Measurements from ENCODE around the gene PRKRA.
A peak's percentile ranks its signal among the peaks of the same experiment; 100 is the strongest.
"Not testable (repeated sequence)": the region's sequence is repeated elsewhere in the genome, so short reads cannot be mapped to it uniquely, and the experiment has no call there.

The PRKRA gene

DNA sequence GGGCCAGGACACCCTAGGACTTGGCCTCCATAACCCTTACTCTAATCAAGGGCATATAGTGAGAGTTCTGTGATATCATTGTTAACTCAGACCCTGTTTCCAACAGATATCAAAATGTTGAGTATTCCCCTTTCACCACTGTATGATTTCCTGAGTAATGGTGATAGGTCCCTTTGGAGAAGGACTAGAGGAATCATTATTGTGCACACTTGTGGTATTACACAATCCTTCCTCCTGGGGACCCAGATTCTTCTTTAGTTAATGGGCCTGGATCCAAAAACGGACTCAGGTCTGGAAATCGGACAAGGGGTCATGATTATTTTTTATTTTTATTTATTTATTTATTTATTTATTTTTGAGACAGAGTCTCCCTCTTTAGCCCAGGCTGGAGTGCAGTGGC lies 23.5 kb downstream of the PRKRA start:
- no CpG with 5 or more reads among the region's 2 CpGs for WGBS (ENCODE audit: insufficient coverage)
- peaks cover 2 to 26% (median 5%) of the 10 kb centered on the region in 5 experiments for H3K9me3 ChIP-seq (ENCODE audit: control extremely low read depth in 1 of 5, control insufficient read depth in 4 of 5, insufficient read depth in 2 of 5, low read depth in 1 of 5, low read length in 4 of 5)
- ChIA-PET POLR2A (no interaction called here), CTCF (interaction anchor here (1.5 to 4.2 kb wide), 4 partner anchors 9 to 30 kb away, joined by 3 to 20 read pairs (median 6); no protein-coding TSS in a partner anchor)
- no peak for DNase-seq
- no peaks in the 10 kb centered on the region for H3K4me1 ChIP-seq (ENCODE audit: control extremely low read depth in 1 of 4, control insufficient read depth in 4 of 4, insufficient read depth in 4 of 4, low read length in 3 of 4)
- H3K27me3 ChIP-seq (replicated peaks in 2 of 5; ENCODE audit: control insufficient read depth in 4 of 5, insufficient read depth in 5 of 5, low read length in 4 of 5) = no peaks in the 10 kb centered on the region
- H3K27ac ChIP-seq (ENCODE audit: insufficient read depth in 1 of 2, low read depth in 1 of 2, low read length in 2 of 2, poor library complexity in 1 of 2, severe bottlenecking in 2 of 2) = no peak overlapping the region
- peaks cover 20 to 78% (median 56%) of the 10 kb centered on the region in 4 experiments for H3K36me3 ChIP-seq (ENCODE audit: control insufficient read depth in 4 of 4, insufficient read depth in 4 of 4, low read length in 3 of 4)
- H3K4me3 ChIP-seq (ENCODE audit: control insufficient read depth in 1 of 7, extremely low read depth in 1 of 7, insufficient read depth in 4 of 7, low read depth in 2 of 7, low read length in 6 of 7) = no peak overlapping the region

DNA sequence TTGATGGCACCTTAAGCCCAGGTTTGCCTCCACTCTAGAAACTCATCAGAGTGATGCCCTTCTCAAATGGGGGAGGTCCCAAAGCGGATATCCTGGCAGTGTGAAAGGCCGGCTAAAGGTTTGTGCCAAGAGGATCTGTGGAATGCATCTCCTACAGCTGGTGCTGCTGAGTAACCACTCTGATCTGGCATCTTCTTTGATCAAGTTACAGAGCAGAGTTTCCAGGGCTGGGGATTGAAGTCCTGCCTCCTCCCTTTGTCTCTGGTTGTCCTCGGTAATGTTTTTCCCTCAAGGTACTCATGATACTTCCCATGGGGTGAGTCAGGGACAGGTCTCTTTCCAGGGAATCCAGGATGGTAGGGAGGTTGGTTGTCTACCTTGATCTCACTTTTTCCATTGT lies 24.6 kb downstream of the PRKRA start:
- 97% methylated on average over 3 of the region's 3 CpGs for WGBS (ENCODE audit: insufficient coverage)
- ChIA-PET CTCF (interaction anchor here (4.2 kb wide), 1 partner anchor 13 kb away, joined by 20 read pairs; no protein-coding TSS in a partner anchor), POLR2A (no interaction called here)
- Histone ChIP-seq H3K4me1 (ENCODE audit: control extremely low read depth in 1 of 4, control insufficient read depth in 4 of 4, insufficient read depth in 4 of 4, low read length in 3 of 4) (no peaks in the 10 kb centered on the region), H3K36me3 (ENCODE audit: control insufficient read depth in 4 of 4, insufficient read depth in 4 of 4, low read length in 3 of 4) (peaks cover 17 to 74% (median 58%) of the 10 kb centered on the region in 4 experiments), H3K9me3 (ENCODE audit: control extremely low read depth in 1 of 5, control insufficient read depth in 4 of 5, insufficient read depth in 2 of 5, low read depth in 1 of 5, low read length in 4 of 5) (peaks cover 2 to 30% (median 5%) of the 10 kb centered on the region in 5 experiments), H3K4me3 (ENCODE audit: control insufficient read depth in 1 of 7, extremely low read depth in 1 of 7, insufficient read depth in 4 of 7, low read depth in 2 of 7, low read length in 6 of 7) (no peak overlapping the region), H3K27ac (ENCODE audit: insufficient read depth in 1 of 2, low read depth in 1 of 2, low read length in 2 of 2, poor library complexity in 1 of 2, severe bottlenecking in 2 of 2) (no peak overlapping the region), H3K27me3 (replicated peaks in 2 of 5; ENCODE audit: control insufficient read depth in 4 of 5, insufficient read depth in 5 of 5, low read length in 4 of 5) (no peaks in the 10 kb centered on the region)
- DNase-seq = no peak

DNA sequence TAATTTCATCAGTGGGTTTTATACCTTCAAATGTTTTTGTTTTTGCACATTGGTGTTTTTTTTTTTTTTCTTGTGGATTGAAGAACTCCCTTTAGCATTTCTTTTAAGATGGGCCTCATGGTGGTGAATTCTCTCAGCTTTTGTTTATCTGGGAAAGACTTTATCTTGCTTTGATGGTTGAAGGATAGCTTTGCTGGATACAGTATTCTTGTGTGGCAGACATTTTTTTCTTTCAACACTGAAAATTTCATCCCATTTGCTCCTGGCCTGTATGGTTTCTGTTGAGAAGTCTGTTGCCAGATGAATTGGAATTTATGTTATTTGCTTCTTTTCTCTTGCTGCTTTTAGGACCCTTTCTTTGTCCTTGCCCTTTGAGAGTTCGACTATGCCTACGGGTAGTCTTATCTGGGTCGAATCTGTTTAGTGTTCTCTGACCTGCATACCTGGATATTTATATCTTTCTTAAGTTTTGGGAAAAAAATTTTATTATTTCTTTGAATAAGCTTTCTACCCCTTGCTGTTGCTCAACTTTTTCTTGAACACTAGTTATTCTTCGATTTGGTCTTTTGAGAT lies 25.6 kb downstream of the PRKRA start:
- ChIA-PET POLR2A (no interaction called here), CTCF (interaction anchor here (4.2 kb wide), 1 partner anchor 11 kb away, joined by 20 read pairs; no protein-coding TSS in a partner anchor)
- Histone ChIP-seq H3K27me3 (replicated peaks in 2 of 5; ENCODE audit: control insufficient read depth in 4 of 5, insufficient read depth in 5 of 5, low read length in 4 of 5) (no peaks in the 10 kb centered on the region), H3K4me1 (ENCODE audit: control extremely low read depth in 1 of 4, control insufficient read depth in 4 of 4, insufficient read depth in 4 of 4, low read length in 3 of 4) (peaks cover 0 to 4% (median 0%) of the 10 kb centered on the region in 4 experiments), H3K9me3 (ENCODE audit: control extremely low read depth in 1 of 5, control insufficient read depth in 4 of 5, insufficient read depth in 2 of 5, low read depth in 1 of 5, low read length in 4 of 5) (peaks cover 2 to 30% (median 5%) of the 10 kb centered on the region in 5 experiments), H3K27ac (ENCODE audit: insufficient read depth in 1 of 2, low read depth in 1 of 2, low read length in 2 of 2, poor library complexity in 1 of 2, severe bottlenecking in 2 of 2) (no peak overlapping the region), H3K4me3 (ENCODE audit: control insufficient read depth in 1 of 7, extremely low read depth in 1 of 7, insufficient read depth in 4 of 7, low read depth in 2 of 7, low read length in 6 of 7) (no peak overlapping the region), H3K36me3 (ENCODE audit: control insufficient read depth in 4 of 4, insufficient read depth in 4 of 4, low read length in 3 of 4) (peaks cover 18 to 68% (median 54%) of the 10 kb centered on the region in 4 experiments)
- no peak for DNase-seq
- WGBS (ENCODE audit: insufficient coverage) = no CpG with 5 or more reads among the region's 4 CpGs

DNA sequence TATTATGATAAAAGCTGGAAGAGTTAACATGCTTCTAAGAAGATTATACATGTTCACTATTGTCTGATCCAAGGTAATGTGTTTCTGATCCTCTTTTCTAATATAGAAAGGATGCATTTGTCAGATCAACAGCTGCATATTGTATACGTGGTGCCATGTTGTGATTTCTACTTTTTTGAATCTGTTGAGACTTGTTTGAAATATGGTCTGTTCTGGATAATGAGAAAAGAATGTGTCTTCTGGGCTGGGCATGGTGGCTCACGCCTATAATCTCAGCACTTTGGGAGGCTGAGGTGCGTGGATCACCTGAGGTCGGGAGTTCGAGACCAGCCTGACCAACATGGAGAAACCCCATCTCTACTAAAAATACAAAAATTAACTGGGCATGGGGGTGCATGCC lies 27.2 kb downstream of the PRKRA start:
- H3K4me3 ChIP-seq (ENCODE audit: control insufficient read depth in 1 of 7, extremely low read depth in 1 of 7, insufficient read depth in 4 of 7, low read depth in 2 of 7, low read length in 6 of 7); DNase-seq; H3K27ac ChIP-seq (ENCODE audit: insufficient read depth in 1 of 2, low read depth in 1 of 2, low read length in 2 of 2, poor library complexity in 1 of 2, severe bottlenecking in 2 of 2); H3K4me1 ChIP-seq (ENCODE audit: control extremely low read depth in 1 of 4, control insufficient read depth in 4 of 4, insufficient read depth in 4 of 4, low read length in 3 of 4); H3K27me3 ChIP-seq (replicated peaks in 2 of 5; ENCODE audit: control insufficient read depth in 4 of 5, insufficient read depth in 5 of 5, low read length in 4 of 5); POLR2A ChIA-PET: not testable (repeated sequence)
- H3K9me3 ChIP-seq (ENCODE audit: control extremely low read depth in 1 of 5, control insufficient read depth in 4 of 5, insufficient read depth in 2 of 5, low read depth in 1 of 5, low read length in 4 of 5) = peaks cover 2 to 30% (median 5%) of the 10 kb centered on the region in 5 experiments
- CTCF ChIA-PET = interaction anchor here (1.2 to 13.7 kb wide), 2 partner anchors 9 to 25 kb away, joined by 5 to 278 read pairs; no protein-coding TSS in a partner anchor
- H3K36me3 ChIP-seq (ENCODE audit: control insufficient read depth in 4 of 4, insufficient read depth in 4 of 4, low read length in 3 of 4) = peaks cover 11 to 53% (median 40%) of the 10 kb centered on the region in 4 experiments
- 100% methylated on average over 3 of the region's 5 CpGs for WGBS (ENCODE audit: insufficient coverage)

DNA sequence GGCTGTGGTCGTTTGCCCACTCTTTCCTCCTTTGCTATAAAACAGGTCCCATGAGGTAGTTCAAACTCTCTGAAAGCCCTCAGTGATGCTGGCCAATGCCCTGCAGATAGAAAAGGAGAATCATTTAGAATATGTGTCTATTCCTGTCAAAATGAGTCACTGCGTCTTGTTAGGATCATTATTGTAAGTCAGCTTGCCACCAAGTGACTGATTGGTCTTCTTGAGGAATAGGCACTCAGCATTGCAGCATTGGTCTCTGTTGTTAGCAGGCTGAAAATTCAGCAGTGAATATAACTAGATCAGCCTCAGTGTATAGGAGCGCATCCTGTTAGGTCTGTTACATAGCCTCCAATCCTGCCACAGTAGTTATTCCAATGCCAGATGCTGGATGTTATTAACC lies 28.9 kb downstream of the PRKRA start:
- no peak for DNase-seq
- ChIA-PET CTCF (interaction anchor here (1.0 to 13.7 kb wide), 2 partner anchors 8 to 24 kb away, joined by 3 to 278 read pairs; no protein-coding TSS in a partner anchor), POLR2A (no interaction called here)
- no peak overlapping the region for H3K4me3 ChIP-seq (ENCODE audit: control insufficient read depth in 1 of 7, extremely low read depth in 1 of 7, insufficient read depth in 4 of 7, low read depth in 2 of 7, low read length in 6 of 7)
- peaks cover 2 to 30% (median 5%) of the 10 kb centered on the region in 5 experiments for H3K9me3 ChIP-seq (ENCODE audit: control extremely low read depth in 1 of 5, control insufficient read depth in 4 of 5, insufficient read depth in 2 of 5, low read depth in 1 of 5, low read length in 4 of 5)
- peaks cover 14 to 38% (median 30%) of the 10 kb centered on the region in 4 experiments for H3K36me3 ChIP-seq (ENCODE audit: control insufficient read depth in 4 of 4, insufficient read depth in 4 of 4, low read length in 3 of 4)
- peaks cover 0 to 5% (median 0%) of the 10 kb centered on the region in 4 experiments for H3K4me1 ChIP-seq (ENCODE audit: control extremely low read depth in 1 of 4, control insufficient read depth in 4 of 4, insufficient read depth in 4 of 4, low read length in 3 of 4)
- 96% methylated on average over 2 of the region's 3 CpGs for WGBS (ENCODE audit: insufficient coverage)
- no peak overlapping the region for H3K27ac ChIP-seq (ENCODE audit: insufficient read depth in 1 of 2, low read depth in 1 of 2, low read length in 2 of 2, poor library complexity in 1 of 2, severe bottlenecking in 2 of 2)
- no peaks in the 10 kb centered on the region for H3K27me3 ChIP-seq (replicated peaks in 2 of 5; ENCODE audit: control insufficient read depth in 4 of 5, insufficient read depth in 5 of 5, low read length in 4 of 5)

DNA sequence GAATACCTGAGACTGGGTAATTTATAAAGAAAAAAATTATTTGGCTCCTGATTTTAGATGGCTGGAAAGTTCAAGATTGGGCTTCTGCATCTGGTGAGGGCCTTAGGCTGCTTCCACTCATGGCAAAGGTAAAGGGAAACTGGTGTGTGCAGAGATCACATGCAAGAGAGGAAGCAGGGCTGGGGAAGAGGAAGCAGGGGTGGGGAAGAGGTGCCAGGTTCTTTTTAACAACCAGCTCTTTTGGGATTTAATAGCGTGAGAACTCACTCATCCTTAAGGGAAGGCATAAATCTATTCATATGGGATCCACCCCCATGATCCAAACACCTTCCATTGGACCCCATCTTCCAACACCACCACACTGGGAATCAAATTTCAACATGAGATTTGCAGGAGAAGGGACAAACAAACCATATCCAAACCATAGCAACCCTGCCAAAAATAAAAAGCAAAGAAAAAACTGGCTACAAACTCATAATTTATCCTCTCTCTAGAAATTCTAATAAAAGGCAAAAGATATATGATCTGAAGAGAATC lies 30.4 kb downstream of the PRKRA start:
- no peak overlapping the region for H3K27ac ChIP-seq (ENCODE audit: insufficient read depth in 1 of 2, low read depth in 1 of 2, low read length in 2 of 2, poor library complexity in 1 of 2, severe bottlenecking in 2 of 2)
- H3K9me3 ChIP-seq (ENCODE audit: control extremely low read depth in 1 of 5, control insufficient read depth in 4 of 5, insufficient read depth in 2 of 5, low read depth in 1 of 5, low read length in 4 of 5) = peaks cover 0 to 20% (median 3%) of the 10 kb centered on the region in 5 experiments
- H3K27me3 ChIP-seq (replicated peaks in 2 of 5; ENCODE audit: control insufficient read depth in 4 of 5, insufficient read depth in 5 of 5, low read length in 4 of 5) = no peaks in the 10 kb centered on the region
- H3K4me1 ChIP-seq (ENCODE audit: control extremely low read depth in 1 of 4, control insufficient read depth in 4 of 4, insufficient read depth in 4 of 4, low read length in 3 of 4) = peaks cover 0 to 5% (median 1%) of the 10 kb centered on the region in 4 experiments
- WGBS (ENCODE audit: insufficient coverage) = no CpG with 5 or more reads among the region's 1 CpG
- no peak overlapping the region for H3K4me3 ChIP-seq (ENCODE audit: control insufficient read depth in 1 of 7, extremely low read depth in 1 of 7, insufficient read depth in 4 of 7, low read depth in 2 of 7, low read length in 6 of 7)
- peaks cover 7 to 26% (median 20%) of the 10 kb centered on the region in 4 experiments for H3K36me3 ChIP-seq (ENCODE audit: control insufficient read depth in 4 of 4, insufficient read depth in 4 of 4, low read length in 3 of 4)
- ChIA-PET POLR2A (no interaction called here), CTCF (interaction anchor here (0.6 to 13.7 kb wide), 7 partner anchors 8 to 291 kb away, joined by 3 to 278 read pairs (median 4); no protein-coding TSS in a partner anchor)
- DNase-seq = no peak

DNA sequence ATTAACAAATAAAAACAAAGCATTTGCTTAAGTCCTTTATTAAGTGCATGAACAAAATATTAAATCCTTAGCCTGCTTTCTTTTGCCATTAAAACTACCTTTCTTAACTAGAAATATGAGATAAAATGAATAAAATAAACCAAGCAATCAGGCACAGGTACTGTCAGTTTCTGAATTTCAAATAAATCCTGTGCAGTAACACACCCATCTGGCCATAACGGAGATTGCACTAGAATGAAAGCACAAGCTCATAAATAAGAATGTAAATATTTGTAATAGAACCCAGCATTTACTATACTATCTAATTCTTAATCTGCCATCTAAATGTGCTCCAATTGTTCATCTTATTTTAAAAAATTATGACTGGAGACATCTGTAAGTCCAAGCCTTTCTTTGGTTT lies 31.9 kb downstream of the PRKRA start:
- no peak overlapping the region for H3K4me3 ChIP-seq (ENCODE audit: control insufficient read depth in 1 of 7, extremely low read depth in 1 of 7, insufficient read depth in 4 of 7, low read depth in 2 of 7, low read length in 6 of 7)
- no peaks in the 10 kb centered on the region for H3K27me3 ChIP-seq (replicated peaks in 2 of 5; ENCODE audit: control insufficient read depth in 4 of 5, insufficient read depth in 5 of 5, low read length in 4 of 5)
- peak; percentile 42 to 56 (median 56) for DNase-seq
- no peak overlapping the region for H3K27ac ChIP-seq (ENCODE audit: insufficient read depth in 1 of 2, low read depth in 1 of 2, low read length in 2 of 2, poor library complexity in 1 of 2, severe bottlenecking in 2 of 2)
- peaks cover 7 to 26% (median 18%) of the 10 kb centered on the region in 4 experiments for H3K36me3 ChIP-seq (ENCODE audit: control insufficient read depth in 4 of 4, insufficient read depth in 4 of 4, low read length in 3 of 4)
- H3K9me3 ChIP-seq (ENCODE audit: control extremely low read depth in 1 of 5, control insufficient read depth in 4 of 5, insufficient read depth in 2 of 5, low read depth in 1 of 5, low read length in 4 of 5) = peaks cover 0 to 9% (median 1%) of the 10 kb centered on the region in 5 experiments
- no CpG with 5 or more reads among the region's 1 CpG for WGBS (ENCODE audit: insufficient coverage)
- POLR2A ChIA-PET = no interaction called here
- H3K4me1 ChIP-seq (ENCODE audit: control extremely low read depth in 1 of 4, control insufficient read depth in 4 of 4, insufficient read depth in 4 of 4, low read length in 3 of 4) = peaks cover 4 to 12% (median 9%) of the 10 kb centered on the region in 4 experiments
- CTCF ChIA-PET = interaction anchor here (0.8 to 13.7 kb wide), 13 partner anchors 10 to 313 kb away, joined by 3 to 278 read pairs (median 5); partner anchors contain the start of gene RBM45
